Memory B cell (primary cell): Measurements from ENCODE around the gene ABHD14A.
A peak's percentile ranks its signal among the peaks of the same experiment; 100 is the strongest.

Experiments
- ATAC-seq: fragments of 150-1000 bp; cut with Tn5 transposase; 2 replicates; pipeline ENCODE4 v1.10.0; 2021; ENCODE audit warnings: low read depth, mild to moderate bottlenecking, moderate library complexity
- DNase-seq, 2 donors: peaks; one replicate each; pipeline ENCODE4 v3.0.0; 2022; ENCODE audit warnings: low spot score in 2 of 2
- H3K27ac Mint-ChIP-seq: one replicate; pipeline ENCODE4 v1.8.0; 2022; ENCODE audit warnings: mild to moderate bottlenecking, moderate library complexity, mixed read lengths
- H3K27me3 Mint-ChIP-seq: one replicate; pipeline ENCODE4 v1.8.0; 2022; ENCODE audit warnings: mixed read lengths
- H3K36me3 Mint-ChIP-seq: one replicate; pipeline ENCODE4 v1.8.0; 2022; ENCODE audit warnings: mild to moderate bottlenecking, mixed read lengths
- H3K4me1 Mint-ChIP-seq: one replicate; pipeline ENCODE4 v1.8.0; 2022; ENCODE audit warnings: mixed read lengths
- H3K4me3 Mint-ChIP-seq: one replicate; pipeline ENCODE4 v1.8.0; 2022; ENCODE audit warnings: mild to moderate bottlenecking, moderate library complexity, mixed read lengths
- H3K9me3 Mint-ChIP-seq: one replicate; pipeline ENCODE4 v1.8.0; 2022; ENCODE audit warnings: mixed read lengths

The ABHD14A gene

GRCh38 chr3:51967384-51968169 is 7.3 kb upstream of the ABHD14A start, which contains the start of gene PCBP4:
Gene PCBP4, minus strand, starts transcription at chr3:51967454. Its CDS starts 6,214 bp downstream, at chr3:51961240.
- no peaks in the 10 kb centered on the region for H3K27me3 Mint-ChIP-seq
- H3K4me1 Mint-ChIP-seq, result peaks cover 22% of the 10 kb centered on the region
- H3K4me3 Mint-ChIP-seq, result peak within 1 kb of the TSS; percentile 96
- ATAC-seq (peak; percentile 77), DNase-seq (peak in 1 of 2 donors; percentile 38)
- H3K27ac Mint-ChIP-seq, result peak within 1 kb of the TSS; percentile 83
- H3K36me3 Mint-ChIP-seq, result no peaks in the 10 kb centered on the region
- no peaks in the 10 kb centered on the region for H3K9me3 Mint-ChIP-seq

GRCh38 chr3:51968170-51968775 is 6.6 kb upstream of the ABHD14A start:
- ATAC-seq (no peak), DNase-seq (no peak)
- Mint-ChIP-seq H3K27me3 (no peaks in the 10 kb centered on the region), H3K36me3 (no peaks in the 10 kb centered on the region), H3K27ac (peak overlapping the region; percentile 83), H3K4me3 (peak overlapping the region; percentile 96), H3K4me1 (peaks cover 22% of the 10 kb centered on the region), H3K9me3 (no peaks in the 10 kb centered on the region)

DNA sequence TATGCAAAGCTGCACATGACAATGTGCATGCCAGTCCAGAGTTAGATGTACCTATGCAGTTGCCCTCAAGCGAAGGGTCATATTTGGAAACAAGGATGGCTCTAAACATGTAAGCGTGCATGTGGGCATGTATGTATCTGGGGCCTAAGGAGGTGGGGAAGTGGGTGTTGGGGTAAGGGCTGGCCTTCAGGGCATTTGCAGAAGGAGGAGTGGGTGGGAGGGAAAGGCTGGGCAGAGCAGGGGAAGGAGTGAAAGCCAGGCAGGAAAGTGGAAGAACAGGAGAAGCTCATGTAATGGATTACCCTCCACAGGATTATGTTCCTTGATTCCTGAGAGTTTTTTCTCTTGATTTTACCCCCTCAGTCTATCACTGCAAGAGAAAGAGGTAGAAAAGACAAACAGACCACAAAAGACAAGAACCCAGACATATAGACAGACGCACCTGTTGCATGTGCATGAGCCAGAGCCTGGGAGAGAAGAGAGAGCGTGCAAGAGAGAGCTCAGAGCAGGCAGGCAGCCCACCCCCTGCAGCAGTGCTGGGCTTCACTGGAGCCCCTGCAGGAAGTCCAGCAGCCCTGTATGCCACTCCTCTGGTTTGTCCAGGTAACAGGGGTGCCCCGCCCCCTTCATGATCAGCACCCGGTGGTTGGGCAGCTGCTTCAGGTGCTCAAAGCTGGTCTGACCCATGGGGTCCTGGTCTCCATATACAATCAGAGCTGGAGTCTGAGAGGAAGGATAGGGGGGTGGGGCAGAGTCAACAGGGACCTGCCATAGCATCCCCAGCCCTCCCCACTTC is 5.8 kb upstream of the ABHD14A start:
- Mint-ChIP-seq H3K4me3 (peak overlapping the region; percentile 32), H3K36me3 (no peaks in the 10 kb centered on the region), H3K4me1 (peaks cover 23% of the 10 kb centered on the region), H3K27ac (no peak overlapping the region), H3K9me3 (no peaks in the 10 kb centered on the region), H3K27me3 (no peaks in the 10 kb centered on the region)
- ATAC-seq, result no peak
- DNase-seq, result no peak

DNA sequence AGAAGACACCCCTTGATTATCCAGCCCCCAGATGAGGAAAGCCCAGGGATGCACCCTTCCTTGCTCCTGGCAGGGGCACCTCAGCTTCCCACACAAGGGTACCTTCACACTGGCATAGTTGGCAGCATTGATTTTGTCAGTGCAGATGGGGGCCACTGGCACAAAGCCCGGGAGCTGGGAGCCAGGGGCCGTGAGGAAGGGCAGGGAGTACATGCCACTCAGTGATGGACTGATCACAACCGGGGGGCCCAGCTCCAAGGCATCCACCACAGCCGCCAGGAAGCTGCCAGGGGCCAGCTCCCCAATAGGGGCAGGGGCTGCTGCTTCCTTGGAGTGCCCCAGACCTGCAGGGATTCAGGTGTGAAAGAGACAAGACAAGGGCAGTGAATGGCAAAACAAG is 5.0 kb upstream of the ABHD14A start:
- ATAC-seq (no peak), DNase-seq (no peak)
- Mint-ChIP-seq H3K27ac (no peak overlapping the region), H3K4me3 (no peak overlapping the region), H3K9me3 (no peaks in the 10 kb centered on the region), H3K27me3 (no peaks in the 10 kb centered on the region), H3K36me3 (no peaks in the 10 kb centered on the region), H3K4me1 (peaks cover 27% of the 10 kb centered on the region)

GRCh38 chr3:51970606-51971300 is 4.1 kb upstream of the ABHD14A start:
- H3K36me3 Mint-ChIP-seq, result no peaks in the 10 kb centered on the region
- H3K4me3 Mint-ChIP-seq, result no peak overlapping the region
- H3K27ac Mint-ChIP-seq, result no peak overlapping the region
- H3K9me3 Mint-ChIP-seq, result no peaks in the 10 kb centered on the region
- H3K4me1 Mint-ChIP-seq, result peaks cover 26% of the 10 kb centered on the region
- DNase-seq, result no peak
- no peaks in the 10 kb centered on the region for H3K27me3 Mint-ChIP-seq
- no peak for ATAC-seq

GRCh38 chr3:51971350-51971749 is 3.5 kb upstream of the ABHD14A start:
- Mint-ChIP-seq H3K27ac (no peak overlapping the region), H3K4me1 (peaks cover 25% of the 10 kb centered on the region), H3K36me3 (no peaks in the 10 kb centered on the region), H3K9me3 (no peaks in the 10 kb centered on the region), H3K27me3 (no peaks in the 10 kb centered on the region), H3K4me3 (peak overlapping the region; percentile 55)
- no peak for DNase-seq
- no peak for ATAC-seq

DNA sequence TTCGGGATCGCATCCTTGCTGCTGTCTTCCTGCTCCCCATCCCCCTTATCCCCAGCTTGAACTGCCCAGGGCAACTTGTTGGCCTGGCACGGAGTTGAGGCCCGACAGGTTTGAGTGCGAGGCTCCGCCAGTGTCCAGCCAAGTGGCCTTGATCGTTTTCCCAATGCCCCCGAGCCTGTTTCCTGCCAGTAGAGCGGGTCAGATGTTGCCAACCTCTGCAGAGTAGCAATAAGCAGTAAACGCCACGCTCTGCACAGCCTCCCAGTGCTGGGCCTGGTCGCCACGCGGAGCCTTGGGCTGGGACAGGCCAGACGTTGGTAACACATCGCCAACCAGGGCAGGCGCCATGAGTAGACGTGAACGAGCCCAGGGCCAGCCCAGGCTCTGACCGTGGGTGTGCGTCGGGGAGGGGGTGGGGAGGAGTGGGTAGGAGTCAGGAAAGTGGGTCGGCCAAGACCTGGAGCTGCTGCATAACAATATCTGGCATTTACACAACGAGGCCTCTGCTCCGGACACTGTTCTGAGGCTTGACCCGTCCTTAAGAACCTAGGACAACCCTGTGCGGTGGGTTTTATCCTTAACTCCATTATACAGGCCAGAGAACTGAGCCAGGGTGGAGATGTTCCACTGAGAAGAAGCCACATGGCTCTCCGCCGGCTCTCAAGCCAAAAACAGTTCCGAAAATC is 444 bp upstream of the ABHD14A start:
- no peak for DNase-seq
- H3K4me3 Mint-ChIP-seq, result peak overlapping the region; percentile 100

GRCh38 chr3:51975852-51976549 is 1.1 kb downstream of the ABHD14A start:
- DNase-seq, result peak; percentile 31 to 42
- peaks cover 19% of the 10 kb centered on the region for H3K4me1 Mint-ChIP-seq
- H3K36me3 Mint-ChIP-seq, result no peaks in the 10 kb centered on the region
- no peak for ATAC-seq
- peak overlapping the region; percentile 100 for H3K4me3 Mint-ChIP-seq
- H3K27me3 Mint-ChIP-seq, result no peaks in the 10 kb centered on the region
- H3K9me3 Mint-ChIP-seq, result no peaks in the 10 kb centered on the region
- H3K27ac Mint-ChIP-seq, result peak overlapping the region; percentile 92

More for the DNA sequence above, 444 bp upstream of the ABHD14A start:
- peak; percentile 14 for ATAC-seq
- Mint-ChIP-seq H3K9me3 (no peaks in the 10 kb centered on the region), H3K36me3 (no peaks in the 10 kb centered on the region), H3K27ac (peak overlapping the region; percentile 75), H3K4me1 (peaks cover 19% of the 10 kb centered on the region), H3K27me3 (no peaks in the 10 kb centered on the region)

DNA sequence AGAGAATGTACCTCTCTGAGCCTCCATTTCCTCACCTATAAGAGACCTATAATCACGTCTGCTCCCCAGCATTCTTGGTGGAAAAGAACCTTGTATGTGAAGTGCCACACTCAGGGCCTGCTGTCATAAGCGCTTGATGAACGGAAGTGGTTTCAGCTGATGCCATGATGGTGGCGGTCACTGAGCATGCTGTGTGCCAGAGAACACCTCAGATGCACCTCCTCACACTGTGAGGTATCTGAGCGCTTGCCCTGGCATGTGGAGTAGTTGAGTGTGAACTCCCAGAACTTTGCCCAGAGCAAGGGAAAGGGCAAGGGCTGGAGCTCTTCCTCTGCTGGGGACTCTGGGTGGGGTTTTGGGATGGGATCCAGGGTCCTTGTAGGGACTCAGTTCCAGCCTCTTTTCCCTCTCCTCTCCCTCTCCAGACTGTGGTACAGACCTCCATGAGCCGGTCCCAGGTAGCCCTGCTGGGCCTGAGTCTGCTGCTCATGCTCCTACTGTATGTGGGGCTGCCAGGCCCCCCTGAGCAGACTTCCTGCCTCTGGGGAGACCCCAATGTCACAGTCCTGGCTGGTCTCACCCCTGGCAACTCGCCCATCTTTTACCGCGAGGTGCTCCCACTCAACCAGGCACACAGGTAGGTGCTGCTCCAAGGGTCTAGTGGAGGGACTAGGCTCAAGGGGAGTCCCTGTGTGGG is 2.7 kb downstream of the ABHD14A start:
- Mint-ChIP-seq H3K27ac (peak overlapping the region; percentile 1), H3K36me3 (no peaks in the 10 kb centered on the region), H3K27me3 (no peaks in the 10 kb centered on the region), H3K4me1 (peaks cover 24% of the 10 kb centered on the region), H3K4me3 (no peak overlapping the region), H3K9me3 (no peaks in the 10 kb centered on the region)
- no peak for DNase-seq
- no peak for ATAC-seq

DNA sequence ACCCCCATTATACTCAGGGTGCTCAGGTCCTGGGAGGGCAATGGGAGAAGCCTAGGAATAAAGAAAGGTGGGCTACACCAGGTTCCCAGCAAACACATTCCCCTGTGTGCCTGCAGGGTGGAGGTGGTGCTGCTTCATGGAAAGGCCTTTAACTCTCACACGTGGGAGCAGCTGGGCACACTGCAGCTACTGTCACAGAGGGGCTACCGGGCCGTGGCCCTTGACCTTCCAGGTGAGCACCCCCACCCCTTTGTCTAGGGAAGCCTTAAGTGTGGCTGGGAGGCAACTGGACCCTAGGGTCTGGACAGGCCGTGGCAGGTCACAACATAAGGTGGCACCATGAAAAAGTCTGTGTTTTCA is 3.3 kb downstream of the ABHD14A start:
- no peak for DNase-seq
- no peaks in the 10 kb centered on the region for H3K27me3 Mint-ChIP-seq
- H3K4me1 Mint-ChIP-seq, result peaks cover 27% of the 10 kb centered on the region
- ATAC-seq, result no peak
- no peaks in the 10 kb centered on the region for H3K9me3 Mint-ChIP-seq
- H3K36me3 Mint-ChIP-seq, result no peaks in the 10 kb centered on the region
- H3K4me3 Mint-ChIP-seq, result no peak overlapping the region
- no peak overlapping the region for H3K27ac Mint-ChIP-seq

DNA sequence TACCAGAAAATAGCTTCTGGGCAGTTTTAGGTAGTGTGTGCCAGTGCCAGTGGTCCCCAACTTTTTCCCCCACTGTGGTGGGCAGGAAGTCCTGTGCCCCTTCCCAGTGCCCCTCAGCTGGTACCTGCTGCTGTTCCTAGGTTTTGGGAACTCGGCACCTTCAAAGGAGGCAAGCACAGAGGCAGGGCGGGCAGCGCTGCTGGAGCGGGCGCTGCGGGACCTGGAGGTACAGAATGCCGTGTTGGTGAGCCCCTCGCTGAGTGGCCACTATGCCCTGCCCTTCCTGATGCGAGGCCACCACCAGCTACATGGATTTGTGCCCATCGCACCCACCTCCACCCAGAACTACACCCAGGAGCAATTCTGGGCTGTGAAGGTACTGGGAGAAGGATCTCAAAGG is 5.4 kb downstream of the ABHD14A start:
- Mint-ChIP-seq H3K9me3 (no peaks in the 10 kb centered on the region), H3K4me3 (no peak overlapping the region), H3K36me3 (no peaks in the 10 kb centered on the region), H3K4me1 (peaks cover 27% of the 10 kb centered on the region), H3K27me3 (no peaks in the 10 kb centered on the region), H3K27ac (no peak overlapping the region)
- ATAC-seq (no peak), DNase-seq (no peak)

DNA sequence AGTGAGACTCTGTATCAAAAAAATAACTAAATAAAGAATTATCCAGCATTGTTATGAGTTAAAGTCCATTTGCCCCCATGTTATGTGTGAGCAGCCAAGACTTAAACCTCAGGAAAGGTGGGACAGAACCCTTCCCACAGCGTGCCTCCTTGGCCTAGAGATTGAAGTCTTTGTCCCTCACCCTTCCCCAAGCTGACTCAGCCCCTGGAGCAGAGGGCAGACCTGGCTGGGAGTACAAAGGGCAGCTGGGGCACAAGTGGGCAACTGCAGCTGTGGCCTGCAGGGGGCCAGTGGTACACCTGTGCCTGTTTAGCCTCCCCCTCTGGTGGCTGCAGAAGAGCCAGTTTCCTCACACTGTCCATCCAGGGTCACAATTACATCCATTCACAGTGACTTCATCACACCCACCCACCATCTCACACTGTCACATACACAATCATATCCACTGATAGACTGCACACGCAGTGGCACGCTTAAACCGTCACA is 7.5 kb downstream of the ABHD14A start:
- DNase-seq (no peak), ATAC-seq (peak; percentile 64)
- no peaks in the 10 kb centered on the region for H3K27me3 Mint-ChIP-seq
- H3K4me3 Mint-ChIP-seq, result peak overlapping the region; percentile 94
- H3K36me3 Mint-ChIP-seq, result no peaks in the 10 kb centered on the region
- no peaks in the 10 kb centered on the region for H3K9me3 Mint-ChIP-seq
- H3K4me1 Mint-ChIP-seq, result peaks cover 14% of the 10 kb centered on the region
- peak overlapping the region; percentile 75 for H3K27ac Mint-ChIP-seq
